GM12865 (cell line): ENCODE measurements around the gene SGCB.

Source experiments
- DNase-seq: peaks from one replicate; pipeline ENCODE4 v3.0.0; 2010; ENCODE audit warnings: low read depth
- H3K4me3 ChIP-seq: 2 replicates; pipeline ENCODE4 v1.5.1; 2011; ENCODE audit warnings: mild to moderate bottlenecking, low read depth, low read length, control low read depth
- CTCF ChIP-seq: IDR thresholded peaks from 2 replicates; pipeline ENCODE4 v1.5.1; 2011; ENCODE audit warnings: low read length, control low read depth, low read depth, inconsistent platforms; ENCODE audit not compliant: insufficient read depth; ENCODE audit errors: missing control alignments

SGCB gene

GRCh38 chr4:52006887-52007286, 31.2 kb downstream of the SGCB start:
- H3K4me3 ChIP-seq, result no peak overlapping the region
- DNase-seq, result no peak
- no peak for TF ChIP-seq CTCF

- TF ChIP-seq CTCF, result no peak
Measured at GRCh38 chr4:52005604-52006273, 32.4 kb downstream of the SGCB start.

GRCh38 chr4:52004414-52004813, 33.7 kb downstream of the SGCB start:
- DNase-seq, result no peak
- no peak overlapping the region for H3K4me3 ChIP-seq
- TF ChIP-seq CTCF, result no peak

More at GRCh38 chr4:52005604-52006273, 32.4 kb downstream of the SGCB start:
- no peak overlapping the region for H3K4me3 ChIP-seq
- no peak for DNase-seq

GRCh38 chr4:52001616-52002015, 36.5 kb downstream of the SGCB start:
- H3K4me3 ChIP-seq, result no peak overlapping the region
- no peak for DNase-seq
- no peak for TF ChIP-seq CTCF

GRCh38 chr4:51999250-51999649, 38.8 kb downstream of the SGCB start:
- no peak overlapping the region for H3K4me3 ChIP-seq
- DNase-seq, result no peak
- TF ChIP-seq CTCF, result no peak

- no peak overlapping the region for H3K4me3 ChIP-seq
- no peak for TF ChIP-seq CTCF
- no peak for DNase-seq
Measured at GRCh38 chr4:51998837-51999236, 39.3 kb downstream of the SGCB start.

- DNase-seq, result no peak
- no peak for TF ChIP-seq CTCF
- no peak overlapping the region for H3K4me3 ChIP-seq
Measured at GRCh38 chr4:51997647-51998046, 40.5 kb downstream of the SGCB start.
